Lower leg skin (tissue), 3 donors: ENCODE data around the gene PGF.

Experiments
- CTCF ChIP-seq, 3 donors: fragments of 450-650 bp; IDR thresholded peaks; one replicate each; pipeline ENCODE4 v1.5.1; 2016; ENCODE audit warnings: antibody characterized with exemption in 3 of 3, mild to moderate bottlenecking in 3 of 3, moderate library complexity in 2 of 3
- POLR2A ChIP-seq, 2 donors: fragments of 450-650 bp; IDR thresholded peaks; one replicate each; pipeline ENCODE4 v1.6.1; 2016 to 2017; ENCODE audit warnings: antibody characterized with exemption in 2 of 2, mild to moderate bottlenecking in 1 of 2, moderate library complexity in 1 of 2

- no peak for TF ChIP-seq CTCF (IDR thresholded peaks at IDR 0.05)
- no peak for TF ChIP-seq POLR2A (IDR thresholded peaks at IDR 0.05)
These were observed 20.1 kb downstream of the PGF start for GRCh38 chr14:74935360-74935680.
